ENCODE data around the gene KLHDC8A. TPM values are rescaled to one million over a fixed set of nuclear protein-coding genes. Genes with fewer than 3 reads are reported as not detected.

Gene KLHDC8A
- polyA plus RNA-seq, 1 donor (not counting 4 experiments of a cell fraction or from before 2014, with no cell fraction given): not detected

DNA sequence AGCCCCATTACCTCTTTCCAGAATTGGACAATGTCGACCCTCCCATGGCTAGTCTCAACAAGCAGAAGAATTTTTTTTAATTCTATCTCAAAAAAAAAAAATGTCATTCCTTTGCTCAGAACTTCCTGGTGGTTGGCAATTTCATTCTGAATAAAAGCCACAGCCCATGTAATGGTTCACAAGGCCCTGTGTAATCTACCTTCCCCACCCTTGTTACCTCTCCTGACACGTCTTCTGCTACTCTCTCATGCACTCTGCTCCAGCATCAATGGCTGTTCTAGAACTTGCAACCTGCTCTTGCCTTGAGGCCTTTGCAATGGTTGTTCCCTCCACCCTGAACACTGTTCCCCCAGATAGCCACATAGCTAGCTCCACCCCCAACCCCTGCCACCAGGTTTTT is 60.6 kb downstream of the KLHDC8A start:
- dilution Hi-C loops (cut with MboI; ENCODE audit: extremely low pct_ligation_motif_present, low sequenced_read_pairs): no loop called here
- peak overlapping the region; percentile 22 for H3K27ac ChIP-seq (ENCODE audit: control insufficient read depth, insufficient read depth, low read length)

DNA sequence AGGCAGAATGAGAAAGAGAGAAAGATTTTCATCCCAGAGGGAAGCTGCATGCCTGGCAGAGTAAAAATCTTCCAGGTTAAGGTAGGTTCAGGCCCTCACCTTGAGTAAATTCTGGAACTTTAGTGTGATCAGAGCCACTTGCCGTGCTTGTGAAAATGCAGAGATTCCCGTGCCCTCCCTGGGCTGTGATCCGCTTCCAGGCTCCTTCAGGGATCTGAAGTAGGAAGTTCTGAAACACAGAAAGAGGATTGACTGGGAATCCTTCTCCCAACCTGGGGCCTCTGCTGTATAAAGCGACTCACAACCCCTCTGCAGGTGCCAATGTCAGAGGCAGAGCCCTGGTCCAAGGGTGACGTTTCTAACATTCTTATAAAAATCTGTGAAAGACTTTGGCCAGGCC is 61.8 kb downstream of the KLHDC8A start:
- H4K20me1 ChIP-seq (ENCODE audit: control insufficient read depth, extremely low read depth, insufficient read depth, low read length): no peaks in the 10 kb centered on the region
- no peak for DNase-seq (ENCODE audit: low read depth, low spot score)
- H3K27me3 ChIP-seq (ENCODE audit: control insufficient read depth, extremely low read depth, insufficient read depth, low read length): no peaks in the 10 kb centered on the region
- no peak overlapping the region for H2AFZ ChIP-seq (ENCODE audit: control insufficient read depth, low read length)
- no peaks in the 10 kb centered on the region for H3K36me3 ChIP-seq (ENCODE audit: control insufficient read depth in 2 of 2, extremely low read depth in 1 of 2, insufficient read depth in 2 of 2, low read length in 2 of 2)
- no peaks in the 10 kb centered on the region for H3K9me1 ChIP-seq (ENCODE audit: control insufficient read depth, extremely low read depth, insufficient read depth, low read length)
- no peaks in the 10 kb centered on the region for H3K9me3 ChIP-seq (ENCODE audit: control insufficient read depth, low read depth, low read length)
- no peak overlapping the region for H3K4me3 ChIP-seq (ENCODE audit: control insufficient read depth in 2 of 3, extremely low read depth in 1 of 3, insufficient read depth in 2 of 3, low read depth in 1 of 3, low read length in 3 of 3)
- no peaks in the 10 kb centered on the region for H3K79me2 ChIP-seq (ENCODE audit: control insufficient read depth, insufficient read depth, low read length)
- H3K4me1 ChIP-seq (ENCODE audit: control insufficient read depth, extremely low read depth, insufficient read depth, low read length): peaks cover 58% of the 10 kb centered on the region
- TF ChIP-seq EZH2 (IDR thresholded peaks at IDR 0.05; ENCODE audit: low read length): no peak
- TF ChIP-seq, protein P1, sequence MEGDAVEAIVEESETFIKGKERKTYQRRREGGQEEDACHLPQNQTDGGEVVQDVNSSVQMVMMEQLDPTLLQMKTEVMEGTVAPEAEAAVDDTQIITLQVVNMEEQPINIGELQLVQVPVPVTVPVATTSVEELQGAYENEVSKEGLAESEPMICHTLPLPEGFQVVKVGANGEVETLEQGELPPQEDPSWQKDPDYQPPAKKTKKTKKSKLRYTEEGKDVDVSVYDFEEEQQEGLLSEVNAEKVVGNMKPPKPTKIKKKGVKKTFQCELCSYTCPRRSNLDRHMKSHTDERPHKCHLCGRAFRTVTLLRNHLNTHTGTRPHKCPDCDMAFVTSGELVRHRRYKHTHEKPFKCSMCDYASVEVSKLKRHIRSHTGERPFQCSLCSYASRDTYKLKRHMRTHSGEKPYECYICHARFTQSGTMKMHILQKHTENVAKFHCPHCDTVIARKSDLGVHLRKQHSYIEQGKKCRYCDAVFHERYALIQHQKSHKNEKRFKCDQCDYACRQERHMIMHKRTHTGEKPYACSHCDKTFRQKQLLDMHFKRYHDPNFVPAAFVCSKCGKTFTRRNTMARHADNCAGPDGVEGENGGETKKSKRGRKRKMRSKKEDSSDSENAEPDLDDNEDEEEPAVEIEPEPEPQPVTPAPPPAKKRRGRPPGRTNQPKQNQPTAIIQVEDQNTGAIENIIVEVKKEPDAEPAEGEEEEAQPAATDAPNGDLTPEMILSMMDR (optimal IDR thresholded peaks at IDR 0.05 in 1 of 3, IDR thresholded peaks at IDR 0.05 in 1 of 3, conservative IDR thresholded peaks at IDR 0.05 in 1 of 3; ENCODE audit: extremely low read depth in 1 of 3, insufficient read depth in 2 of 3, low read length in 3 of 3): no peak
- H3K27ac ChIP-seq (ENCODE audit: control insufficient read depth, insufficient read depth, low read length): peak overlapping the region; percentile 93
- dilution Hi-C loops (cut with MboI; ENCODE audit: extremely low pct_ligation_motif_present, low sequenced_read_pairs): no loop called here
- peak overlapping the region; percentile 71 for H3K9ac ChIP-seq (ENCODE audit: control insufficient read depth, extremely low read depth, insufficient read depth, low read length)
- H3K4me2 ChIP-seq (ENCODE audit: control insufficient read depth, extremely low read depth, insufficient read depth, low read depth, low read length): peak overlapping the region; percentile 77
- FAIRE-seq: no peak

More for the DNA sequence above, 60.6 kb downstream of the KLHDC8A start:
- Histone ChIP-seq H3K27me3 (ENCODE audit: control insufficient read depth, extremely low read depth, insufficient read depth, low read length) (no peaks in the 10 kb centered on the region), H3K4me1 (ENCODE audit: control insufficient read depth, extremely low read depth, insufficient read depth, low read length) (peaks cover 63% of the 10 kb centered on the region), H2AFZ (ENCODE audit: control insufficient read depth, low read length) (no peak overlapping the region), H3K4me2 (ENCODE audit: control insufficient read depth, extremely low read depth, insufficient read depth, low read depth, low read length) (peak overlapping the region; percentile 25), H3K4me3 (ENCODE audit: control insufficient read depth in 2 of 3, extremely low read depth in 1 of 3, insufficient read depth in 2 of 3, low read depth in 1 of 3, low read length in 3 of 3) (no peak overlapping the region), H4K20me1 (ENCODE audit: control insufficient read depth, extremely low read depth, insufficient read depth, low read length) (no peaks in the 10 kb centered on the region), H3K36me3 (ENCODE audit: control insufficient read depth in 2 of 2, extremely low read depth in 1 of 2, insufficient read depth in 2 of 2, low read length in 2 of 2) (peaks cover 0 to under 1% of the 10 kb centered on the region in 2 experiments), H3K9ac (ENCODE audit: control insufficient read depth, extremely low read depth, insufficient read depth, low read length) (no peak overlapping the region), H3K9me3 (ENCODE audit: control insufficient read depth, low read depth, low read length) (no peaks in the 10 kb centered on the region), H3K9me1 (ENCODE audit: control insufficient read depth, extremely low read depth, insufficient read depth, low read length) (no peaks in the 10 kb centered on the region), H3K79me2 (ENCODE audit: control insufficient read depth, insufficient read depth, low read length) (no peaks in the 10 kb centered on the region)
- TF ChIP-seq, protein P1 (optimal IDR thresholded peaks at IDR 0.05 in 1 of 3, IDR thresholded peaks at IDR 0.05 in 1 of 3, conservative IDR thresholded peaks at IDR 0.05 in 1 of 3; ENCODE audit: extremely low read depth in 1 of 3, insufficient read depth in 2 of 3, low read length in 3 of 3): no peak
- no peak for FAIRE-seq
- DNase-seq (ENCODE audit: low read depth, low spot score): no peak

Measured in keratinocyte (primary cell).